ENCODE results near the gene TAB2. TPM values are rescaled to one million over a fixed set of nuclear protein-coding genes. Genes with fewer than 3 reads are reported as not detected.

TAB2 gene
- total and polyA plus RNA-seq, 2 experiments from 2014 or later = 19.8 to 59.2 TPM

DNA sequence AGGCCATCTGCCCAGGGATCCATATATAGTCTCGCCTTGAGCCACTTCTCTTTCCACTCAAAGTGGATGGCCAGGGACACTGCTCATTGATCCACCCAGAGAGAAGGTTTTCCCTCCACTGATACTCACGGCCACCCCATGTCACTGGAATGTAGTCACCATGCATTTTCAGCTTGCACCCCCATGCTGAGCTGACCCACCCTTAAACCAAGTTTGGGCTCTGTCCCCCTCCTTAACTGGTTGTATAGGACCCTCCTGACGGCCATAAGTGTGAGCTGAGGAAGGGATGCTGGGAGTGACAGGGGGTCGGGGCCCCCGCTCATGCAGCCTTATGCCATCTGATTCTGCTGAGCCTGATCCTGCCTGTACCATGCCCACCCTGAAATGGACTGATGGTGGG lies 108.2 kb downstream of the TAB2 start:
- no peaks in the 10 kb centered on the region for H4K20me1 ChIP-seq (replicated peaks; ENCODE audit: insufficient read depth)
- ATAC-seq = no peak
- no peaks in the 10 kb centered on the region for H3K79me2 ChIP-seq (replicated peaks; ENCODE audit: insufficient read depth)
- H3K4me2 ChIP-seq = no peak overlapping the region
- Mint-ChIP-seq H3K36me3 (ENCODE audit: low read depth) (no peaks in the 10 kb centered on the region; the same call in 2 of the 3 replicates), H3K9me3 (no peaks in the 10 kb centered on the region; the same call in 2 of the 3 replicates), H3K27me3 (ENCODE audit: insufficient read depth, low read depth, poor library complexity) (peaks cover 5% of the 10 kb centered on the region), H3K27ac (no peak overlapping the region), H3K4me1 (peaks cover 16% of the 10 kb centered on the region), H3K4me3 (no peak overlapping the region)
- H3K4me3 ChIP-seq = no peak overlapping the region
- H3F3A ChIP-seq (replicated peaks; ENCODE audit: low read depth) = no peaks in the 10 kb centered on the region
- no peak for DNase-seq (ENCODE audit: low spot score)
- H3K36me3 ChIP-seq (ENCODE audit: insufficient read depth) = no peaks in the 10 kb centered on the region
- no peak for TF ChIP-seq STAT1 (IDR thresholded peaks at IDR 0.05; ENCODE audit: unreplicated experiment)
- TF ChIP-seq, protein P1, sequence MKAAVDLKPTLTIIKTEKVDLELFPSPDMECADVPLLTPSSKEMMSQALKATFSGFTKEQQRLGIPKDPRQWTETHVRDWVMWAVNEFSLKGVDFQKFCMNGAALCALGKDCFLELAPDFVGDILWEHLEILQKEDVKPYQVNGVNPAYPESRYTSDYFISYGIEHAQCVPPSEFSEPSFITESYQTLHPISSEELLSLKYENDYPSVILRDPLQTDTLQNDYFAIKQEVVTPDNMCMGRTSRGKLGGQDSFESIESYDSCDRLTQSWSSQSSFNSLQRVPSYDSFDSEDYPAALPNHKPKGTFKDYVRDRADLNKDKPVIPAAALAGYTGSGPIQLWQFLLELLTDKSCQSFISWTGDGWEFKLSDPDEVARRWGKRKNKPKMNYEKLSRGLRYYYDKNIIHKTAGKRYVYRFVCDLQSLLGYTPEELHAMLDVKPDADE (IDR thresholded peaks at IDR 0.05) = no peak
- TF ChIP-seq JUNB (IDR thresholded peaks at IDR 0.05; ENCODE audit: unreplicated experiment) = no peak
- TF ChIP-seq, protein P2, sequence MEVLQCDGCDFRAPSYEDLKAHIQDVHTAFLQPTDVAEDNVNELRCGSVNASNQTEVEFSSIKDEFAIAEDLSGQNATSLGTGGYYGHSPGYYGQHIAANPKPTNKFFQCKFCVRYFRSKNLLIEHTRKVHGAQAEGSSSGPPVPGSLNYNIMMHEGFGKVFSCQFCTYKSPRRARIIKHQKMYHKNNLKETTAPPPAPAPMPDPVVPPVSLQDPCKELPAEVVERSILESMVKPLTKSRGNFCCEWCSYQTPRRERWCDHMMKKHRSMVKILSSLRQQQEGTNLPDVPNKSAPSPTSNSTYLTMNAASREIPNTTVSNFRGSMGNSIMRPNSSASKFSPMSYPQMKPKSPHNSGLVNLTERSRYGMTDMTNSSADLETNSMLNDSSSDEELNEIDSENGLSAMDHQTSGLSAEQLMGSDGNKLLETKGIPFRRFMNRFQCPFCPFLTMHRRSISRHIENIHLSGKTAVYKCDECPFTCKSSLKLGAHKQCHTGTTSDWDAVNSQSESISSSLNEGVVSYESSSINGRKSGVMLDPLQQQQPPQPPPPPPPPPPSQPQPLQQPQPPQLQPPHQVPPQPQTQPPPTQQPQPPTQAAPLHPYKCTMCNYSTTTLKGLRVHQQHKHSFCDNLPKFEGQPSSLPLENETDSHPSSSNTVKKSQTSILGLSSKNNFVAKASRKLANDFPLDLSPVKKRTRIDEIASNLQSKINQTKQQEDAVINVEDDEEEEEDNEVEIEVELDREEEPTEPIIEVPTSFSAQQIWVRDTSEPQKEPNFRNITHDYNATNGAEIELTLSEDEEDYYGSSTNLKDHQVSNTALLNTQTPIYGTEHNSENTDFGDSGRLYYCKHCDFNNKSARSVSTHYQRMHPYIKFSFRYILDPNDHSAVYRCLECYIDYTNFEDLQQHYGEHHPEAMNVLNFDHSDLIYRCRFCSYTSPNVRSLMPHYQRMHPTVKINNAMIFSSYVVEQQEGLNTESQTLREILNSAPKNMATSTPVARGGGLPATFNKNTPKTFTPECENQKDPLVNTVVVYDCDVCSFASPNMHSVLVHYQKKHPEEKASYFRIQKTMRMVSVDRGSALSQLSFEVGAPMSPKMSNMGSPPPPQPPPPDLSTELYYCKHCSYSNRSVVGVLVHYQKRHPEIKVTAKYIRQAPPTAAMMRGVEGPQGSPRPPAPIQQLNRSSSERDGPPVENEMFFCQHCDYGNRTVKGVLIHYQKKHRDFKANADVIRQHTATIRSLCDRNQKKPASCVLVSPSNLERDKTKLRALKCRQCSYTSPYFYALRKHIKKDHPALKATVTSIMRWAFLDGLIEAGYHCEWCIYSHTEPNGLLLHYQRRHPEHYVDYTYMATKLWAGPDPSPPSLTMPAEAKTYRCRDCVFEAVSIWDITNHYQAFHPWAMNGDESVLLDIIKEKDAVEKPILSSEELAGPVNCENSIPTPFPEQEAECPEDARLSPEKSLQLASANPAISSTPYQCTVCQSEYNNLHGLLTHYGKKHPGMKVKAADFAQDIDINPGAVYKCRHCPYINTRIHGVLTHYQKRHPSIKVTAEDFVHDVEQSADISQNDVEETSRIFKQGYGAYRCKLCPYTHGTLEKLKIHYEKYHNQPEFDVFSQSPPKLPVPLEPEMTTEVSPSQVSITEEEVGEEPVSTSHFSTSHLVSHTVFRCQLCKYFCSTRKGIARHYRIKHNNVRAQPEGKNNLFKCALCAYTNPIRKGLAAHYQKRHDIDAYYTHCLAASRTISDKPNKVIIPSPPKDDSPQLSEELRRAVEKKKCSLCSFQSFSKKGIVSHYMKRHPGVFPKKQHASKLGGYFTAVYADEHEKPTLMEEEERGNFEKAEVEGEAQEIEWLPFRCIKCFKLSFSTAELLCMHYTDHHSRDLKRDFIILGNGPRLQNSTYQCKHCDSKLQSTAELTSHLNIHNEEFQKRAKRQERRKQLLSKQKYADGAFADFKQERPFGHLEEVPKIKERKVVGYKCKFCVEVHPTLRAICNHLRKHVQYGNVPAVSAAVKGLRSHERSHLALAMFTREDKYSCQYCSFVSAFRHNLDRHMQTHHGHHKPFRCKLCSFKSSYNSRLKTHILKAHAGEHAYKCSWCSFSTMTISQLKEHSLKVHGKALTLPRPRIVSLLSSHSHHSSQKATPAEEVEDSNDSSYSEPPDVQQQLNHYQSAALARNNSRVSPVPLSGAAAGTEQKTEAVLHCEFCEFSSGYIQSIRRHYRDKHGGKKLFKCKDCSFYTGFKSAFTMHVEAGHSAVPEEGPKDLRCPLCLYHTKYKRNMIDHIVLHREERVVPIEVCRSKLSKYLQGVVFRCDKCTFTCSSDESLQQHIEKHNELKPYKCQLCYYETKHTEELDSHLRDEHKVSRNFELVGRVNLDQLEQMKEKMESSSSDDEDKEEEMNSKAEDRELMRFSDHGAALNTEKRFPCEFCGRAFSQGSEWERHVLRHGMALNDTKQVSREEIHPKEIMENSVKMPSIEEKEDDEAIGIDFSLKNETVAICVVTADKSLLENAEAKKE (CRISPR knock-in tag; IDR thresholded peaks at IDR 0.05) = no peak
- TF ChIP-seq EZH2 (IDR thresholded peaks at IDR 0.05; ENCODE audit: low read depth, unreplicated experiment) = no peak
- no peak for TF ChIP-seq ZNF331 (CRISPR knock-in tag; IDR thresholded peaks at IDR 0.05; ENCODE audit: low read depth)
- no peak for TF ChIP-seq POLR2AphosphoS5 (IDR thresholded peaks at IDR 0.05; ENCODE audit: low read depth)
- TF ChIP-seq ZNF114 (CRISPR knock-in tag; IDR thresholded peaks at IDR 0.05) = no peak
- TF ChIP-seq, protein P3, sequence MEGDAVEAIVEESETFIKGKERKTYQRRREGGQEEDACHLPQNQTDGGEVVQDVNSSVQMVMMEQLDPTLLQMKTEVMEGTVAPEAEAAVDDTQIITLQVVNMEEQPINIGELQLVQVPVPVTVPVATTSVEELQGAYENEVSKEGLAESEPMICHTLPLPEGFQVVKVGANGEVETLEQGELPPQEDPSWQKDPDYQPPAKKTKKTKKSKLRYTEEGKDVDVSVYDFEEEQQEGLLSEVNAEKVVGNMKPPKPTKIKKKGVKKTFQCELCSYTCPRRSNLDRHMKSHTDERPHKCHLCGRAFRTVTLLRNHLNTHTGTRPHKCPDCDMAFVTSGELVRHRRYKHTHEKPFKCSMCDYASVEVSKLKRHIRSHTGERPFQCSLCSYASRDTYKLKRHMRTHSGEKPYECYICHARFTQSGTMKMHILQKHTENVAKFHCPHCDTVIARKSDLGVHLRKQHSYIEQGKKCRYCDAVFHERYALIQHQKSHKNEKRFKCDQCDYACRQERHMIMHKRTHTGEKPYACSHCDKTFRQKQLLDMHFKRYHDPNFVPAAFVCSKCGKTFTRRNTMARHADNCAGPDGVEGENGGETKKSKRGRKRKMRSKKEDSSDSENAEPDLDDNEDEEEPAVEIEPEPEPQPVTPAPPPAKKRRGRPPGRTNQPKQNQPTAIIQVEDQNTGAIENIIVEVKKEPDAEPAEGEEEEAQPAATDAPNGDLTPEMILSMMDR (conservative IDR thresholded peaks at IDR 0.05; ENCODE audit: low read depth in 2 of 2) = no peak
- TF ChIP-seq, protein P4, sequence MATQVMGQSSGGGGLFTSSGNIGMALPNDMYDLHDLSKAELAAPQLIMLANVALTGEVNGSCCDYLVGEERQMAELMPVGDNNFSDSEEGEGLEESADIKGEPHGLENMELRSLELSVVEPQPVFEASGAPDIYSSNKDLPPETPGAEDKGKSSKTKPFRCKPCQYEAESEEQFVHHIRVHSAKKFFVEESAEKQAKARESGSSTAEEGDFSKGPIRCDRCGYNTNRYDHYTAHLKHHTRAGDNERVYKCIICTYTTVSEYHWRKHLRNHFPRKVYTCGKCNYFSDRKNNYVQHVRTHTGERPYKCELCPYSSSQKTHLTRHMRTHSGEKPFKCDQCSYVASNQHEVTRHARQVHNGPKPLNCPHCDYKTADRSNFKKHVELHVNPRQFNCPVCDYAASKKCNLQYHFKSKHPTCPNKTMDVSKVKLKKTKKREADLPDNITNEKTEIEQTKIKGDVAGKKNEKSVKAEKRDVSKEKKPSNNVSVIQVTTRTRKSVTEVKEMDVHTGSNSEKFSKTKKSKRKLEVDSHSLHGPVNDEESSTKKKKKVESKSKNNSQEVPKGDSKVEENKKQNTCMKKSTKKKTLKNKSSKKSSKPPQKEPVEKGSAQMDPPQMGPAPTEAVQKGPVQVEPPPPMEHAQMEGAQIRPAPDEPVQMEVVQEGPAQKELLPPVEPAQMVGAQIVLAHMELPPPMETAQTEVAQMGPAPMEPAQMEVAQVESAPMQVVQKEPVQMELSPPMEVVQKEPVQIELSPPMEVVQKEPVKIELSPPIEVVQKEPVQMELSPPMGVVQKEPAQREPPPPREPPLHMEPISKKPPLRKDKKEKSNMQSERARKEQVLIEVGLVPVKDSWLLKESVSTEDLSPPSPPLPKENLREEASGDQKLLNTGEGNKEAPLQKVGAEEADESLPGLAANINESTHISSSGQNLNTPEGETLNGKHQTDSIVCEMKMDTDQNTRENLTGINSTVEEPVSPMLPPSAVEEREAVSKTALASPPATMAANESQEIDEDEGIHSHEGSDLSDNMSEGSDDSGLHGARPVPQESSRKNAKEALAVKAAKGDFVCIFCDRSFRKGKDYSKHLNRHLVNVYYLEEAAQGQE (IDR thresholded peaks at IDR 0.05; ENCODE audit: unreplicated experiment) = no peak
- no peak for TF ChIP-seq CREB1 (CRISPR knock-in tag; IDR thresholded peaks at IDR 0.05; ENCODE audit: low read depth)
- TF ChIP-seq EZH2phosphoT487 (IDR thresholded peaks at IDR 0.05; ENCODE audit: unreplicated experiment) = no peak
- TF ChIP-seq NANOG (IDR thresholded peaks at IDR 0.05; ENCODE audit: borderline replicate concordance) = no peak
- H2AFZ ChIP-seq = no peak overlapping the region
- H3K4me1 ChIP-seq (ENCODE audit: insufficient read depth) = peaks cover 9% of the 10 kb centered on the region
- H3K9me2 ChIP-seq (ENCODE audit: insufficient read depth) = no peaks in the 10 kb centered on the region
- no peak overlapping the region for H3K27ac ChIP-seq (ENCODE audit: low read depth)
- H3K27me3 ChIP-seq (ENCODE audit: insufficient read depth) = no peaks in the 10 kb centered on the region
